OCI-LY7 (cell line): ENCODE data around the gene CLK4.

Source experiments
- EZH2phosphoT487 ChIP-seq: fragments of 200-600 bp; sonication (generic); IDR thresholded peaks from 2 replicates; pipeline ENCODE4 v1.6.1; 2018; ENCODE audit warnings: low read depth, borderline replicate concordance, mild to moderate bottlenecking, mixed run types, antibody characterized with exemption, low read length, moderate library complexity, mixed read lengths
- TF ChIP-seq, protein P1 (sequence below): fragments of 200-600 bp; sonication (generic); conservative IDR thresholded peaks from 2 replicates; pipeline ENCODE4 v1.5.1; 2014; ENCODE audit warnings: mild to moderate bottlenecking, antibody characterized with exemption, low read length, moderate library complexity, mixed read lengths

DNA sequence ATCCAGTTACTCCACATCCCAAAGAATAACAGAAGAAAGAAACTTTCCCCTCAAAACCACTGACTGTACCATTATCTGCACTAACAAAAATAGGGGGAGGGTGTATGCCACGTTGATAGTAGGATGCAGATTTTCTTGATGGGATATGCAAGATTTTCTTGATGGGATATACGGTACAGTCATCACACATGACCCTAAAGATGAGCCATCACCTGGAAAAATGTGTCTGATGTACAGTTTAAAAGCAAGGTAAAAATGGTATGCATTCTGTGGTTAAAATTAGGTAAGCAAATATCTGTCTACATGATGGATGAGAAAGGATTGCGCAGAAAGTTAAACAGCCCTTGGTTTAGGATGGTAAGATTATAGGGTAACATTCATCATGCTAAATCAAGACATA, 45.2 kb downstream of the CLK4 start:
- TF ChIP-seq, protein P1, sequence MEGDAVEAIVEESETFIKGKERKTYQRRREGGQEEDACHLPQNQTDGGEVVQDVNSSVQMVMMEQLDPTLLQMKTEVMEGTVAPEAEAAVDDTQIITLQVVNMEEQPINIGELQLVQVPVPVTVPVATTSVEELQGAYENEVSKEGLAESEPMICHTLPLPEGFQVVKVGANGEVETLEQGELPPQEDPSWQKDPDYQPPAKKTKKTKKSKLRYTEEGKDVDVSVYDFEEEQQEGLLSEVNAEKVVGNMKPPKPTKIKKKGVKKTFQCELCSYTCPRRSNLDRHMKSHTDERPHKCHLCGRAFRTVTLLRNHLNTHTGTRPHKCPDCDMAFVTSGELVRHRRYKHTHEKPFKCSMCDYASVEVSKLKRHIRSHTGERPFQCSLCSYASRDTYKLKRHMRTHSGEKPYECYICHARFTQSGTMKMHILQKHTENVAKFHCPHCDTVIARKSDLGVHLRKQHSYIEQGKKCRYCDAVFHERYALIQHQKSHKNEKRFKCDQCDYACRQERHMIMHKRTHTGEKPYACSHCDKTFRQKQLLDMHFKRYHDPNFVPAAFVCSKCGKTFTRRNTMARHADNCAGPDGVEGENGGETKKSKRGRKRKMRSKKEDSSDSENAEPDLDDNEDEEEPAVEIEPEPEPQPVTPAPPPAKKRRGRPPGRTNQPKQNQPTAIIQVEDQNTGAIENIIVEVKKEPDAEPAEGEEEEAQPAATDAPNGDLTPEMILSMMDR, result no peak
- TF ChIP-seq EZH2phosphoT487, result no peak
